NCI-H510A (cell line): Measurements from ENCODE around the gene LAMA2.

ENCODE experiments used
- DNase-seq: peaks from one replicate; lab custom pipeline; 2025; lab: John Stamatoyannopoulos, UW

LAMA2 gene

GRCh38 chr6:129267028-129267427, 384.1 kb downstream of the LAMA2 start:
- no peak for DNase-seq

- no peak for DNase-seq
Observed at GRCh38 chr6:129269076-129269475, 386.1 kb downstream of the LAMA2 start.

- DNase-seq = no peak
Observed at GRCh38 chr6:129269891-129270290, 387.0 kb downstream of the LAMA2 start.

GRCh38 chr6:129270450-129270849, 387.5 kb downstream of the LAMA2 start:
- DNase-seq = no peak

- no peak for DNase-seq
Observed at GRCh38 chr6:129273161-129273560, 390.2 kb downstream of the LAMA2 start.

- DNase-seq = no peak
Observed at GRCh38 chr6:129276461-129276860, 393.5 kb downstream of the LAMA2 start.

- DNase-seq = no peak
Observed at GRCh38 chr6:129276986-129277385, 394.0 kb downstream of the LAMA2 start.

- no peak for DNase-seq
Observed at GRCh38 chr6:129279343-129280292, 396.7 kb downstream of the LAMA2 start.

GRCh38 chr6:129280293-129280644, 397.3 kb downstream of the LAMA2 start:
- no peak for DNase-seq

GRCh38 chr6:129280749-129281148, 397.8 kb downstream of the LAMA2 start:
- no peak for DNase-seq

GRCh38 chr6:129281168-129281796, 398.3 kb downstream of the LAMA2 start:
- no peak for DNase-seq

- no peak for DNase-seq
Observed at GRCh38 chr6:129282019-129282418, 399.1 kb downstream of the LAMA2 start.

GRCh38 chr6:129284225-129284624, 401.3 kb downstream of the LAMA2 start:
- no peak for DNase-seq

GRCh38 chr6:129287231-129288177, 404.6 kb downstream of the LAMA2 start:
- DNase-seq = no peak

- no peak for DNase-seq
Observed at GRCh38 chr6:129289442-129289841, 406.5 kb downstream of the LAMA2 start.

GRCh38 chr6:129292836-129293235, 409.9 kb downstream of the LAMA2 start:
- no peak for DNase-seq

- no peak for DNase-seq
Observed at GRCh38 chr6:129297592-129297991, 414.7 kb downstream of the LAMA2 start.

- no peak for DNase-seq
Observed at GRCh38 chr6:129302671-129303070, 419.7 kb downstream of the LAMA2 start.

- no peak for DNase-seq
Observed at GRCh38 chr6:129306826-129307225, 423.9 kb downstream of the LAMA2 start.

GRCh38 chr6:129307845-129308244, 424.9 kb downstream of the LAMA2 start:
- DNase-seq = no peak

GRCh38 chr6:129309154-129309553, 426.2 kb downstream of the LAMA2 start:
- no peak for DNase-seq

- no peak for DNase-seq
Observed at GRCh38 chr6:129312880-129313279, 429.9 kb downstream of the LAMA2 start.
